Fibroblast of gingiva (primary cell): Measurements from ENCODE around the gene C10orf105.

Source experiments
- DNase-seq: peaks from one replicate; pipeline ENCODE4 v3.0.0-alpha.2; 2011; ENCODE audit warnings: low read depth

Gene C10orf105

DNA sequence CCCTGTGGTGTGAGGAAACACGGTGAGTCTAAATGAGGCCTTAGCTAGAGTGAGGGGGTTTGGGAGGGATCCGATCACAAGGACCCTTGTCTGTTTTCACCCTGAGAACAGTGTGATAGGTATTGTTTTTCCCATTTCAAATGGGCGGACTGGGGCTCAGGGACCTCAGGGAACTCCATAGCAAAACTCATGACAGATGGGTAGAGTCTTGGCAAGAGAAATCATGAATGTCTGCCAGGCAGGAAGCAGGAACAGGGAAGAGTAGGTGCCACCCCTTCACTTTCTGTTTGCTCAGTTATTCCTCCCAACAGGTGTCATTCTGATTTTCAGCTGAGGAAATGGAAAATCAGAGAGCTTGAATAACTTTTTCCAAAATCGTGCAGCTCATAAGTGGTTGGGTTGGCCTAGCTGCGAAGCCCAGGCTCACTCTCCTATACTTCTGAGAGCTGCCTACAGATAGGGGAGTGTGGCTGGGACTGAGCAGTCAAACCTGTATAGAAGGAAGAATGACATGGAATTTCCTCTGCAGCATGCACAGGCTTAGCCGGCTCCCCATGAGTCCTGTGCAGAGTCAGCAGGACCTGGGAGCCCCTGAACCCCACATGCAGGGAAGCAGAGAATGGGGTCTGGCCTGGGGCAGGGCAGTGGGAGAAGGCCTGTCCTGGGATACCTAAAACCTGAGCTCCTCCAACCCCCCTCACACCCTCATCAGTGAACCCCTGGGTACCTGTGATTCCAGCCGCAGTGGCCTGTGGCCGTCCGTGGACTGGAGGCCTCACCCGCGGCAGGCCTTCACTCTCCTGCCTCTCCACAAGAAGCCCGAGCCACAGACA, 17.6 kb upstream of the C10orf105 start:
- DNase-seq = no peak

DNA sequence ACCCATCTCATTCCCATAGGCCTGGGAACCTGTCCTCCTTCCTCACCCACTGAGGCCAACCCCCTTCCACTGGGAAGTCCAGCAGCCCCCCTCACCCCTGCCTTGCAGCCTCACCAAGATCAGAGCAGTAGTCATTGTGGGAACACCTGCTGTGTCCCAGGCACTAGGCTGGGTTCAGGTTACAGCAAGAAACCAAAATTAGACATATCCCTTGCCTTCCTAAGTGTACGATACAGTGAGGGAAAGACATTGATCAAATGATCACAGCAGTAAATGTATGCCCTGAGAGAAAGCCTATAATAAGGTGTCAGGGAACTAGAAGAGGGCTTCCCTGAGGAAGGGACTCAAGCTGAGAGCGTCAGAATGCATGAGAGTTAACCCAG, 17.0 kb upstream of the C10orf105 start:
- DNase-seq = no peak

- no peak for DNase-seq
These were observed 16.4 kb upstream of the C10orf105 start for GRCh38 chr10:71735709-71736569.

GRCh38 chr10:71734797-71735196, 15.2 kb upstream of the C10orf105 start:
- no peak for DNase-seq

- DNase-seq = no peak
These were observed 12.2 kb upstream of the C10orf105 start for GRCh38 chr10:71731791-71732190.

GRCh38 chr10:71729161-71729636, 9.6 kb upstream of the C10orf105 start:
- DNase-seq = no peak

- peak; percentile 49 for DNase-seq
These were observed 8.5 kb upstream of the C10orf105 start for GRCh38 chr10:71727738-71728737.

- DNase-seq = no peak
These were observed 7.6 kb upstream of the C10orf105 start for GRCh38 chr10:71727105-71727737.

- no peak for DNase-seq
These were observed 7.1 kb upstream of the C10orf105 start for GRCh38 chr10:71726580-71727104.

- no peak for DNase-seq
These were observed 6.5 kb upstream of the C10orf105 start for GRCh38 chr10:71725998-71726579.

- DNase-seq = no peak
These were observed 5.7 kb upstream of the C10orf105 start for GRCh38 chr10:71725249-71725648.

- DNase-seq = no peak
These were observed 5.0 kb upstream of the C10orf105 start for GRCh38 chr10:71724539-71724938.

GRCh38 chr10:71723311-71723710, 3.7 kb upstream of the C10orf105 start:
- no peak for DNase-seq

DNA sequence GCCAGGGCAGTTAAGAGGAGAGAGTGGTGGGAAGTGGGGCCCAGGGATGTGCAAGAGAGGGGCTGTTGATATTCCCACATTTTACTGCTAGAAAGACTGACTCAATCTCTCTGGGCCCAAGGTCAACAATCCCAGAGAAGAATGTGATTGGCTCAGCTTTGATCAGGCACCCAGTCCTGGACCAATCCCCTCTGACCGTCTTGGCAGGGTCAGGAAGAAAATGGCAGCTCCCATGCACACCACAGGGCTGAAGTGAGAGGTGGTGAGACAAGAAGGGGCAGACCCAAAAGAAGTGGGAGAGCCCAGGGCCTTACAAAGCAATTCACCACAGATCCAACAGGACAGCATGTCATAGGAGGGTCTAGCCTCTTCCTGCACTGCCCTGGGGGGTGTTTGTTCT, 3.3 kb upstream of the C10orf105 start:
- DNase-seq = no peak

- DNase-seq = no peak
These were observed 1.7 kb upstream of the C10orf105 start for GRCh38 chr10:71721313-71721712.

- DNase-seq = no peak
These were observed 710 bp upstream of the C10orf105 start for GRCh38 chr10:71720288-71720687.

GRCh38 chr10:71719042-71719441, 536 bp downstream of the C10orf105 start:
- peak; percentile 70 for DNase-seq

GRCh38 chr10:71718165-71718698, 1.3 kb downstream of the C10orf105 start:
- no peak for DNase-seq

DNA sequence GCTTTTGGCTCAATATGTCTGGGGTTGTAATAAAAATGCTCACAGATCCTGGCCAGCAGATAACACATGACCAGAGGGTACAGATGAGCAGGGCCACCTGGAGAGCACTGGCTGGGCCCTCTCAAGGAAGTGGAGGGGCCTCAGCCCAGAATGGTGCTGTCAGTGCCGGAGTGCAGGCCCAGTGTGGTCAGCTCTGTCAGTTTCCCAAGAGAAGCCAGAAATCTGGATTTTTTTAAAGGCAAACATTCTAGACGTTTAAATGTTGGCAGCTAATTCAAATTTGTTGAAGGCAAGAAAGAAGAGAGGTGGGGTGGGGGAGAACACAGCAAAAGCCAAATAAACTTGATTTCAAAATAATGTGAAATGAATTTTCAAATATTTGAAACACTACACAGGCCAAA, 2.0 kb downstream of the C10orf105 start:
- DNase-seq = peak; percentile 42

DNA sequence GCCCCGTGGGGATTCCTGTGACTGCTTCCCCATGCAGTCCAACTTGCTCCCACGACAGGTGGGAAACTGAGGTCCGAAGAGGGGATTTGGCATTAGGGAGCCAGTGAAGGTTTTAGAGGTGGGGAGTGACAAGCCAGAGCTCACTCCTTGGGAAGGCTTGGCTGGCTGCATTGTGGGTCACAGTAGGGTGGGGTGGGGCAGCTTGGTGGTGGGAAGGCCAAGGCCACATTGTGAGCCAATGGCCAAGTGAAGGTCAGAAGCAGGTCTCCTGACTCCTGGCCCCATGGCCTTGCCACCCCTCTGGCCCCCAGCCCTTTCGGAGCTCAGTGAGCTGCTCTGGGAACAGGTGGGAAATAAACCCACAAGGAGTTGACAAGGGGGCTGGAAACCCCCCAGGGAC, 2.5 kb downstream of the C10orf105 start:
- DNase-seq = no peak
